HL-60 (cell line): ENCODE measurements around the gene DPP6.
"Not testable (repeated sequence)": the region's sequence is repeated elsewhere in the genome, so short reads cannot be mapped to it uniquely, and the experiment has no call there.

Experiments used
- CTCF ChIP-seq: IDR thresholded peaks from one replicate; pipeline ENCODE4 v1.5.1; 2011; ENCODE audit warnings: low read length, control low read depth, inconsistent platforms; ENCODE audit not compliant: insufficient read depth
- GABPA ChIP-seq: IDR thresholded peaks from 2 replicates; pipeline ENCODE4 v1.6.1; 2012; ENCODE audit warnings: low read depth
- POLR2AphosphoS5 ChIP-seq: IDR thresholded peaks from 2 replicates; pipeline ENCODE4 v1.6.1; 2012; ENCODE audit warnings: low read depth
- REST ChIP-seq: IDR thresholded peaks from 2 replicates; pipeline ENCODE4 v1.6.1; 2012; ENCODE audit warnings: low read depth; ENCODE audit not compliant: insufficient replicate concordance
- SPI1 ChIP-seq: IDR thresholded peaks from 2 replicates; pipeline ENCODE4 v1.6.1; 2012; ENCODE audit warnings: low read depth, mild to moderate bottlenecking, borderline replicate concordance

DNA sequence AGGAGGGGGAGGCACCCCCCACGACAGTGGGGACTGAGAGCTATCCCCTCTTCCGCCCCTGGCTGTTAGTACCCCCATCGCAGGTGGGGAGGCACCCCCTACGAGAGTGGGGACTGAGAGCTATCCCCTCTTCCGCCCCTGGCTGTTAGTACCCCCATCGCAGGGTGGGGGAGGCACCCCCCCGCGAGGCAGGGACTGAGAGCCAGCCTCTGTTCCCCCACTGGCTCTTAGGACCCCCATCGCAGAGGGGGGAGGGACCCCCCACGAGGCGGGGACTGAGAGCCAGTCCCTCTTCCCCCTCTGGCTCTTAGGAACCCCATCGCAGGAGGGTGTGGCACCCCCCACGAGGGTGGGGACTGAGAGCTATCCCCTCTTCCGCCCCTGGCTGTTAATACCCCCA is 6.6 kb downstream of the DPP6 start:
- not testable (repeated sequence) for TF ChIP-seq REST, CTCF, POLR2AphosphoS5, GABPA, SPI1
